GM18517 (cell line): Measurements from ENCODE around the gene EIF6.

ENCODE experiments used
- ATAC-seq: cut with Tn5 transposase; IDR thresholded peaks from one replicate; pipeline ENCODE4 v1.9.1; 2021; ENCODE audit warnings: mild to moderate bottlenecking, moderate library complexity; ENCODE audit not compliant: unreplicated experiment

The EIF6 gene

DNA sequence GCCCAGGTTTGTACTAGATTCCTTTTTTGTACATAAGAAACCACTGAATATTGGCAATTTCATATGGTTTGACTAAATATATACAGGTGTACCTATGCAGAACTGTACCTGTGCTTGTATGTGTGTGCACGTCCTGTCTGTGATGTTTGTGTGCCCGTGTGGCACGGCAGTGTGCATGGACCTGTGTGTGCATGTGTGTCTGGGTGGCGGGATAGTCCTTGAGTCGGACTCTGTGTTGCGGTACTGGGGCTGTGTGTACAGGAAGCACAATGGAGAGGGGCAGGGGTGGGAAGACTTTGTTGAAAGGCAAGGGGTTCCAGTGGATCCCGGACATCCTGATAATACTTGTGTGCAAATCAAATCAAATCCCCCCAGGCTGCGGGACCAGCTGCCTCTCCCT is 11.1 kb upstream of the EIF6 start:
- ATAC-seq: no peak

DNA sequence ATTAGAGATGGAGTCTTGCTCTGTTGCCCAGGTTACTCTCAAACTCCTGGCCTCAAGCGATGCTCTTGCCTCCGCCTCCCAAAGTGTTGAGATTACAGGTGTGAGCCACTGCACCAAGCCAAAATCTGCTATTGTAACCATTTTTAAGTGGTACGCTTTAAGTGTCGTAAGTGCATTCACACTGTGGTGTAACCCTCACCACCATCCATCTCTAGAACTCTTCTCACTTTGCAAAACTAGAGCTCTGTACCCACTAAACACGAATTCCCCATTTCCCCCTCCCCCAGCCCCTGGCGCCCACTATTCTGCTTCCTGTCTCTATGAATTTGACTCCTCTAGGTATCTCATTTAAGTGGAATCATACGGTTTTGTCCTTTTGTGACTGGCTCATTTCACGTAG is 10.5 kb upstream of the EIF6 start:
- ATAC-seq: no peak

DNA sequence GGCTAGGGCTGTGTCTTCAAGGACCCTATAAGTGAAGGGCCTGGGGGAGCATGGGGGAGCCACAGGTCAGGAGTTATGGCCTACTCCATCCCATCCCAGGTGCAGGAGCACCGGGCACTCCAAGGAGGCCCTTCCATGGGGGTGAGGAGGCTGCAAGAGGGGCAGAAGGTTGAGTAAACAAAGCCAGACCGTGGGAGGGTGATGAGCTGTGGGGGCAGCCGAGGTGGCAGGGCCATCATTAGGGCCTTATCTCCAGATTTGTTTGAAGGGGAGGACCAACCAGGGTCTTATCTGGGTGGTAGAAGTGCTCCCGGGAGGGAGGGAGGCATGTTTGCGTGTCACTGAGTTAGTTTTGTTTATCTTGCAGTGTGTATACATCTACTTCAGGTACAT is 9.7 kb upstream of the EIF6 start:
- ATAC-seq: no peak

DNA sequence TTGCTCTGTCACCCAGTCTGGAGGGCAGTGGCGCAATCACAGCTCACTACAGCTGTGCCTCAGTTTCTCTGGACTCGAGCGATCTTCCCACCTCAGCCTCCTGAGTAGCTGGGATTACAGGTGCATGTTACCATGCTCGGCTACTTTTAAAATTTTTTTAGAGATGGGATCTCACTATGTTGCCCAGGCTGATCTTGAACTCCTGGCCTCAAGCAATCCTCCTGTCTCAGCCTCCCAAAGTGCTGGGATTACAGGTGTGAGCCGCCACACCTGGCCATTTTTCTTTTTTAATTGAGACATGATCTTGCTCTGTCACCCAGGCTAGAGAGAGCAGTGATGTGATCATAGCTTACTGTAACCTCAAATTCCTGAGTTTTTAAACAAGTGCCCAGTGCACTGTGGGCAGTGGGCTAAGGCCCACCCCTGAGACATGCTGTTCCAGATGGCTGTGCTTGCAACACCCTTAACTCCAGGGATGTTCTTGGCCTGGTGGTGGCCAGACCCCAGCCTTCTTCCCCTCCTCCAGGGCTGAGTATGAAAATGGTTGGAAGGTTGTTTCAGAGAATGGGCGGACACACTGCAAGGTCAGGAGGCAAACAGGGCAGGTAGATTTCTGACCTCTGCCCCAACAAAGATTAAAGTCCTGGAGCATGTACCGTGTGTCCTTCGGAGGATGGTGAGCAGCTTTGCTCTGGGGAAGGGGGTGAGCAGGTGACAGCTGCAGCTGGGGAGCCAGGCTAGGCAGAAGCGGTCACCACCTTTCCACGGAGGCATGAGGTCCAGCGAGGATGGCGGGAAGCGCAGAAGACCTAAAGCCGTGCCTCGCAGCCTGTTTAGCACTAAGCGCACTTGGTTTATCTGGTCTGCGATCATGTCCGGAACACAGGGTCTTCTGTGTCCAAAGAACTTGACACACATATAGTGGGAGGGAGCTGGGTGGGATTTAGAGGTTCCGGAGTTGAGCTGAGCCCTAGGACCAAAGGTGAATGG is 9.0 kb upstream of the EIF6 start:
- ATAC-seq: no peak

DNA sequence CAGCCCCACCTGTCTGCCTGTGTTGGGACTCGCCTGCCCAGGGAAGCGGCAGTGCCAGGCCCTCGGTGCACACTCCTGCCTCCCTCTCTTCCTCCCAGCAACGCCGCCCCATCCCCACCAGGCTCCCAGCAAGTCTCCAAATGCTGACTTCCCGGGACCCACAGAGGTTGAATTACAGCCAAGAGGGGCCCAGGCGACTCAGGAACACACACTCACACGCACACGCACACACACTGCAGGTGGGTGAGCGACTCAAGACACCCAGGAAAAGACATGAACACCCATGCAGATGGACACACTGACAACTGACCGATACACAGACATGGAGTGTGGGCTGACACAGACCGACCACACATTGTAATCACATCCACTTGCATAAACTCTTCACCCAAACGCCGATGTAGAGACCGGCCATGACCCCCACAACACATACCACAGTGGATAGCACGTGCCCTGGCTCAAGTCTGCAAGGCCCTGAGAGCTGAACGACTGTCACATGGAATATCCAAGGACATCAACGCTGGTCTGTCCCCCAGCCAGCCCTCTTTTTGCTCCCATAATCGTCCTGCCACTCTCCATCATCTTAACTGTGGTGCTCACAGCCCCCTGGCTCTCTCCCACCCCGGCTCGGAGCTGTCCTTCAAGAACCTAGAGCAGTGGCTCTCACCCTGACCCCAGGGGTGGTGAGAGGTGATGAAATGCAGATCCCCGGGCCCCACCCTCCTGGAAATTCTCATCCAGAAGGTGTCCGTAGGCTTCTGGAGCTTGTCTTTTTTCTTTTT is 8.1 kb upstream of the EIF6 start:
- no peak for ATAC-seq

DNA sequence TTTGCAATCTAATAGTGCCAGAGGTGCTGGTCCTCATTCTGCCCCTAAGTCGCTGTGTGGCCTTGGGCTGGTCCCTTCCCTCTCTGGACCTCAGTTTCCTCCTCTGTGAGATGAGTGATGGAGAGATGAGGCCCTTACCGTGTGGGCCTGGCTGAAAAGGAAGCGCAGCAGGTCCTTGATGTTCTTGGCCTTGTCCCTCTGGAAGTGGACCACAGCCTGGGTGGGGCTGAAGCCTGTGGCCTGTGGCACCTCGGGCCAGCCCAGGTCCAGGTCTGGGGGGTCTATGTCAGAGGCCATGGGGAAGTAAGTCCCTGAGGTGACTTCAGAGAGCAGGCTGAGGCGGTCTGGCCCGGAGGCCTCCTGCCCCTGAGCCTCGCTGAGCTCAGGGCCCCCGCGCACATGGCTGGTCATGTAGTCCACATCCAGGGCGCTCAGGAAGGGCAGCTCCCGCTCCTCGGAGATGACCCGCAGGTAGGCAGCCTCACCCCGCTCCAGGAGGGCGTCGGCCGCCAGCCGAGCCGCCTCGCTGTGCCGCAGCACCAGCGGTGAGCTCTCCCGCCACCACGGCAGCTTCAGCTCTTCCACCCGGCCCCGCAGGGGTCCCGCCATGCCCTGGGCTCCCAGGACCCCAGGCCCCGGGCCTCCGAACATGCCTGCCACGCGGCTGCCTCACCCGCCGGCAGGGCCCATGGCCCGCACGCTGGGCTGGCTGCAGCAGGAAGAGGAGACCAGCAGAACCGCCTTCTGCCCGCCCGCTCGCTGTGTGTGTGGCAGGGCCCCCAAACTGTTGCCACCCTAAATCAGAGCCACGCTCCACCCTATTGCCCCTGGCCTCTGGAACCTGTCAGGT is 7.3 kb upstream of the EIF6 start, which contains the start of gene FAM83C:
Gene FAM83C, minus strand, starts transcription at position 772 of the 850 bp plus-strand sequence. Its CDS starts 121 bp downstream, at position 651.
- no peak for ATAC-seq

DNA sequence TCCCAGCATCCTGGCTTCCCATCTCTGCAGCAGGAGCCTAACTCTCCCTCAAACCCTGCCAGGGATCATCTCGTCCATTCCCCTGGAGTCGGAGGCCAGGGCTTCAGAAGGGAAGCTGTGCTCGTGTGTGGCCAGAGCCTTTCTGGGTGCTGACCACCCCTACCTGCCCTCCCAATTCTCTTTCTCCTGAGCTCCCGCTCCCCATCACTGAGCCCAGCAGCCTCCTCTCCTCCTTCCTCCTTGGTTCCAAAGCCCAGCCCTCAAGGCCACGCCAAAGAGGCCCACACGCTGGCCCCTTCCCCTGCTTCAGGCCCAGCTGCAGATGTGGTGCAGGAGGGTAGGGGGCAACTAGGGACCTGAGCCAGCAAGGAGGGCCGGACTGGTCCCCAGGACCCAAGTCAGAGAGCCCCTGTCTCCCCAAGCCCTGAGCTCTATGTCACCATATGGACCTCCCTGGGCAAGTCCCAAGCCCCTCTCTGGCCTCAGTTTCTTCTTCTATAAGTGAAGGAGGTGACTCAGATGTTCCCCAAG is 6.4 kb upstream of the EIF6 start:
- ATAC-seq: no peak

DNA sequence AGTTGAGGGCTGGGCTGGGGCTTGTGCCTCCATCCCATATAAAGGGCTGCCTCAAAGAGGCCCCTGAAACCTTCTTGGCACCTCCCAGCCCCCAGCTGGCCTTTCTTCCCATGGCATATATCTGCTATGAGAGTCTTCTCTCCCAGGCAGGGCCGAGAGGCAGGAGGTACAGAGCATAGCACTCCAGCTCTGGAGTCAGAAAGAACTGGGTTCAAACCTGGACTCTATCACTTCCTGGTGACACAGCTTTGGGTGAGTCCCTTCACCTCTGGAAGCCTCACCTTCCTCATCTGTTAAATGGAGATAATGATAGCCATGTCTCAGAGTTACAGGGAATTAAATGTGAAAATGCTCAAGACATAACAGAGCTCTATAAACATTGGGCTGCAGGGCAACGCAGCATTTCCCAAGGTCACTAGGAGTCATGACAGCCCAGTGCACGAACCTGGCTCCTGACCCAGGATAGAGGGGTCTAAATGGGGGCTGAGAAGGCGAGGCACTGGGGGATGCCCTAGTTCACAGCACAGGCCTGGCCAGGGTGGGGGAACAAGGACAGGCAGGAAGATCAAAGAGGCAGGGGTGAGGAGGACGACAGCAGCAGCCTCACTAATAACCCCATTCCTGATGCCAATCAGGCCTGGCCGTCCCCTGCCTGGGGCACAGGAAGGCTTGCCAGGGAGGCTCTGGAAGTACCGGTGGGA is 5.8 kb upstream of the EIF6 start:
- ATAC-seq: no peak

DNA sequence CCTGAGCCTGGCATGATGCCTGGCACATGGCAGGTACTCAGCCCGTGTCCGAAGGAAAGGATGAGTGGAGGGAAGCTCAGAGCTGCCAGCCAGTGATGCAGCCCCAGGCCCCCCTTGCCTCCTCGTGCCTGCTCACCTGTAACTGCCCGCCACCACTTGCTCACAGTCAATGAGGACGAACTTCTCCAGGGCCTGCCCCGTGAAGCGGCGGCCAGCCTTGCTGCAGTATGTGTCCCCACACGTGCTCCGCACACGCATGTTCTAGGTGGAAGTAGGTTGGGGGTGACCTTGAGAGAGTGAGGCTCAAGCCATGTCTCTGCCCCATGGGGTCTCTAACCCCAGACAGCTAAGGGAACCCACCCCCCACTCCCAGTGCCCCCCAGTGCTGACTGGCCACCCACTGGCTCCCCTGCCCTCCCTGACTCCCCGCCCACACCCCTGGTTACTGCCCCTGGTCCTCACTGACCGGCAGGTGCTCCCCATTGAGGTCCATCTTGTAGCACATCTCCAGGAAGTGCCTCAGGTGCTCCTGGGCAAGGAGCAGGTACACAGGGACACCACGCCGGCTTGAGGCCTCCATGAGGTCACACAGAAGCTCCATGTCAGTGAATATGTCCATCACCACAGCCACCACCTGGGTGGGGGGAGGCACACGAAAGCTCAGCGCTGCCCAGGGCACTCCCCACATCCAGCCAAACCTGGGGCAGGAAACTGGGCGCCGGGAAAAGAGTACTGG is 3.9 kb upstream of the EIF6 start:
- ATAC-seq: no peak

DNA sequence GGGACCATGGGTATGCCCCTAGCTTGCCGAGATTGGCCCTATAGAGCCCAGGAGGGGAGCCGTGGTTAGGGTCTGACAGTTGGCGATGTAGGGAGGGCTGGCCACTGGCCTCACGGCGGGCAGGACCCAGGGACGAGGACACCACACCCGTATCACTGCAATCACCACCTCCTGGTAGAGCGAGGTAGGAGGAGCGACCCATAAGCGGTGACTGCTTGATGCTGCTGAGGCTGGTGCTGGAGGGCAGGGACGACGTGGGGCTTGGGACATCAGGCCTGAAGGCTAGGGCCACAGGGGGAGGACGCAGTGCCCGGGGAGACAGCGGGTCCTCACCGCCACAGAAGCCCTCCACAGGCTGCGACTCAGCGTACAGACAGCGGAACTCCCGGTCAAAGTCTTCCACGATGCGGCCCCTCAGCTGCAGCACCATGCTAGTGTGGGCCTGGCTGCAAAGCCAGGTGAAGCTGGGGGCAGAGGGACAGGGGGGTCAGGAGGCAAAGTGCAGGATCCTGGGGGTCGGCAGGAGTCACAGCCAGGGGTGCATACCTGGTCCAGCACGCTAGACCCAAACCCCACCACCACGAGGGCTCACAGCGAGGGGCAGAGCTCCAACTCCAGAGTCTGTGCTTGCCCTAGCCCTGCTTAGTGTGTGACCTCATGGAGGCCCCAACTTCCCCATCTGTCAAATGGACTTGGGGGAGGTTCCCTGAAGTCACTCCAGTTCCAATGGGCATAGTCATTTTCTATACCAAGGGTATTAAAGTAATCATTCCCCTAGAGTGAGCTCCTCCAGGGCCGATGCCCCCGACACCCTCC is 3.1 kb upstream of the EIF6 start:
- ATAC-seq: no peak

DNA sequence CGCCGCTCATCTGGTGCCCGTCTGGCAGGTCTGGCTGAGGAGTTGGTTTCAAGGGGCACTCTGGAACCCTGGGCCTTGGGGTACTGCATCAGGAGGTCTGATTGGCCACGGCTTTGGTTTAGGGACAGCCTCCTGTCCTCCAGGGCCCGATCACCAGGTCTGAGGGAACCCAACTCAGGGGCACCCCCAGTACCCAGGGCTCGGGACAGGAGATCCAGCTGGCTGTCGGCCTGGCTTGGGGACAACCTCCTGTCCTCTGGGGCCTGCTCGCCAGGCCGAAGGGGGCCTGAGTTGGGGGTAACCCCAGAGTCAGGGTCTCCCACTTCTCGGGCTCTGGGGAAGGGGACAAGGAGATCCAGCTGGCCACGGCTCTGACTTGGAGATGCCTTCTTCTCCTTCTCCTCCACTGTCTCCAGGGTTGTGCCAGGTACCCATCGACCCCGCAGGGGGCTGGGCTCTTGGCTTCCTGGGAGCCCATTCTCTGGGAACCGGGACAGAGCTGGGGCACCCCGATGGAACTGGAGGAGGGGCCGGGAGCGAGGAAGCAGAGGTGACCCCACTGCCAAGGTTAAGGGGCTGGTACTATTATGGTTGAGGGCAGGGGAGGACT is 2.4 kb upstream of the EIF6 start:
- ATAC-seq: no peak

DNA sequence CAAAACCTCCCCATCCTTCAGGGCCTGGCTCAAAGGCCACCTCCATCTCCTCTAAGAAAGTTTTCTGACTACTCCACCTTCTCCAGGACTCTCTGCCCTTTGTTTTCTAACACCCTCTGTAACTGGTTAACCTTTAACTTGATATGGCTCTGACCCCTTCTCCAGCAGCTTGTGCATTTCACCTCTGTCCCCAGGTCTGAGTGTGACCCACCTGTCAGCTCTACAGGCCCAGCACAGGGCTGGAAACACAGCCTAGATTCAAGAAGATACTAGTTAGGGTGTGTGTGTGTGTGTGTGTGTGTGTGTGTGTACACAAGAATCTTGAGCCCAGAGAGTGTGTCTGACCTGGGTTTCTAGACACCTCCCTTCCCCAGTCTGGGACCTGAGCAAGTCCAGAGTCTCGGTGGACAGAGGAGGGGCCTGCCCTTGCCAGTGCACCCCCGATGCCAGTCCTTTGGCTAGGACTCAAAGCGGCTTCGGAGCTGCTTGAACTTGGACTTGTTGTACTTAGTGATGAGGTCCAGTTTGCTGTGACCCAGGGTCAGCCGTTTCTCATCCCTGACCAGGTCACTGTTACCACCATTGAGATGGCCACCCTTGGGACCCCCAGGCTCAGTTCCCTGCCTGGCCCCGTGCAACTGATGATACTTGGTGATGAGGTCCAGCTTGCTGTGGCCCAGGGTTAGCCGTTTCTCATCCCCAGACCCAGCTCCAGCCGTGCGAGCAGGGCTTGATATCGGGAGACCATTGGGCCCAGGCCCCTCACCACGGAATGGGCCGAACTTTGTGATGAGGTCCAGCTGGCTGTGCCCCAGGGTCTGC is 1.7 kb upstream of the EIF6 start:
- no peak for ATAC-seq

DNA sequence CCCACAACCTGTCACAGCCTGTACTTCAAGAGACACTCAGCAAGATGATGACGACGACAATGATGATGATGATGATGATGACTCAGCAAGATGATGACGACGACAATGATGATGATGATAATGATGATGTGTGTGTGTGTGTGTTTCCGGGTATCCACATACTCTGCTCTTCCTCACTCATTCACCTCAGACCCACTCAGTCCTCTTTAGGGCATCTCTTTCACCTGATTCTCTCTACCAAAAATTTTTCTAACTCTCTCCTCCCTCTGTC is 1.2 kb upstream of the EIF6 start:
- ATAC-seq: no peak

DNA sequence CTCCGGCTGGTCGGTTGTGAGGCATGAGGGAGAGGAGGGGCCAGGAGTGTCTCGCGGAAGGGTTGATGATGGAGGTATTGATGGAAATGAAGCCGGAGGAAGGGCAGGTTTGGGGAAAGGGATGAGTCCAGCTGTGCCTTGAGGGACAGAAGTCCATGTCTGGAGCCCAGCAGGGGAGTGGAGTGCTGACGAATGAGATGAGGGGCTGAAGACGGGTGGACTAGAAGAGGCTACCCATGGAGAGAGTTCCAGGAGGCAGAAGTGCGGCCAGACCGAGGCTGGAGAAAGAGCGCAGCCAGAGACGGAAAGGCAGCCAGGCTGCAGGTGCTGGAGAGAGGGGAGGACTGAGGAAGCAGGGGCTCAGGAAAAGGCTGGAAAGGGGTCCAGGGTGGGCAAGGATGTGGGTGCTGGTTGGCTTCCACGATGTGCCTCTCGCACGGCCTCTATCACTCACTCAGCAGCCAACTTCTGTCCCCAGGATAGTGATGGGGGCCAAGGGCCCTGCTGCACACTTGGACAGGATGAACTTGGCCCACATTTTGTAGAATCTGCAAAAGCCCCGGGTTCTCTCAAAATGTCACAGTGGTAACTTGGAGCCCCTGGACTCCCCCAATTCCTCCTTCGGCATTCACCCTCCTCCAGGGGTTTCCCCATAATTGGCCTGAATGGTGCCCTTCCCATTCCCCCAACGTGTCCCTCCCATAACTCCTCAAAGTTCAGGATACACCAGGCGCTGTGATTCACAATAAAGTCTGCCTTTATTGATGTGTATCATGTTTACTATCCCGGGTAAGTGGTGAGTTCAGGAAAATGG is 627 bp upstream of the EIF6 start:
- no peak for ATAC-seq

DNA sequence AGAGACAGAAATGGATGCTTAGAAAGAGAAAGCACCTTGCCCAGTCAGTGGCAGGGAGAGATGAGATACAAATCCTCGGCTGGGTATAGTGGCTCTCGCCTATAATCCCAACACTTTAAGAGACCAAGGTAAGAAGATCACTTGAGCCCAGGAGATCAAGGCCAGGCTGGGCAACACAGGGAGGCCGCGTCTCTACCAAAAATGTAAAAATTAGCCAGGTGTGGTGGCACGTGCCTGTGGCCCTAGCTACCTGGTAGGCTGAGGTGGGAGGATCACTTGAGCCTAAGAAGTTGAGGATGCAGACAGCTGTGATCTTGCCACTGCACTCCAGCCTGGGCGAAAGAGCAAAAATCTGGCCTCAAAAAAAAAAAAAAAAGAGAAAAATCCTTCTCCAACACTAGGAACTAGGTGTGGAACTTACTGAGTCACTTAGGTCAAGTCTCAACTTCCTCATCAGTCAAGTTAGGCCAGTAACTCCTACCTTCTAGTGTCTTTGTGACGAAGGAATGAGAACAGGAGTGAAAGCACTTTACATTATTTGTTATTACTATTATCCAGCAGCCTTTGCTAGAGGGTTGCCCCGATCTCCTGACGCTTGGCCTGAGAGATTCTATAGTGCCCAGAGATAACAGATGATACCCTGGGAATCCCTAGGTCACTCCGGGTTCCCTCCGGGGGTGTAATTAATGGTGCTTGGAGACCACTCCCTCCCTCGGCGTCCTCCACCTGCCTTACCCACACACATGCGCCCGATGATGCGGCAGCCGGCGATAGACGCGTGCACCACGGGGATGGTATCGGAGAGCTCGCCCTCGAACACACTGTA is 918 bp downstream of the EIF6 start:
- peak; percentile 12 for ATAC-seq
